Raji (cell line): ENCODE results near the gene ACAP2.

Experiments used
- POLR2A ChIP-seq: IDR thresholded peaks from 2 replicates; pipeline ENCODE4 v1.6.1; 2011; ENCODE audit warnings: low read depth, low read length, control low read depth; ENCODE audit not compliant: insufficient read depth

ACAP2 gene

GRCh38 chr3:195407531-195408409, 35.0 kb downstream of the ACAP2 start:
- TF ChIP-seq POLR2A: no peak

- TF ChIP-seq POLR2A: no peak
Measured at GRCh38 chr3:195405651-195406050, 37.2 kb downstream of the ACAP2 start.

- TF ChIP-seq POLR2A: no peak
Measured at GRCh38 chr3:195403841-195404408, 38.9 kb downstream of the ACAP2 start.

- no peak for TF ChIP-seq POLR2A
Measured at GRCh38 chr3:195403244-195403643, 39.6 kb downstream of the ACAP2 start.

- no peak for TF ChIP-seq POLR2A
Measured at GRCh38 chr3:195401943-195402342, 40.9 kb downstream of the ACAP2 start.

GRCh38 chr3:195397524-195397923, 45.3 kb downstream of the ACAP2 start:
- no peak for TF ChIP-seq POLR2A

- TF ChIP-seq POLR2A: no peak
Measured at GRCh38 chr3:195395208-195395816, 47.5 kb downstream of the ACAP2 start.

GRCh38 chr3:195394700-195395099, 48.1 kb downstream of the ACAP2 start:
- TF ChIP-seq POLR2A: no peak

- no peak for TF ChIP-seq POLR2A
Measured at GRCh38 chr3:195394024-195394423, 48.8 kb downstream of the ACAP2 start.

- TF ChIP-seq POLR2A: no peak
Measured at GRCh38 chr3:195388380-195388779, 54.4 kb downstream of the ACAP2 start.

GRCh38 chr3:195386739-195387138, 56.1 kb downstream of the ACAP2 start:
- no peak for TF ChIP-seq POLR2A

GRCh38 chr3:195385526-195385925, 57.3 kb downstream of the ACAP2 start:
- no peak for TF ChIP-seq POLR2A

- TF ChIP-seq POLR2A: no peak
Measured at GRCh38 chr3:195384952-195385351, 57.9 kb downstream of the ACAP2 start.

GRCh38 chr3:195372220-195372619, 70.6 kb downstream of the ACAP2 start:
- TF ChIP-seq POLR2A: no peak

GRCh38 chr3:195366200-195366925, 76.5 kb downstream of the ACAP2 start:
- no peak for TF ChIP-seq POLR2A
